Eye (tissue), 1 donor: ENCODE results near the gene AP1S3.
"Not testable (repeated sequence)": the region's sequence is repeated elsewhere in the genome, so short reads cannot be mapped to it uniquely, and the experiment has no call there.

Experiments
- DNase-seq: peaks from one replicate; pipeline ENCODE4 v3.0.0-alpha.2; 2015

The AP1S3 gene

GRCh38 chr2:223852281-223852795 is 15.0 kb upstream of the AP1S3 start:
- no peak for DNase-seq

GRCh38 chr2:223847410-223847809 is 10.0 kb upstream of the AP1S3 start:
- DNase-seq, result no peak

- peak; percentile 16 for DNase-seq
Observed at GRCh38 chr2:223846515-223846914, 9.1 kb upstream of the AP1S3 start.

- peak; percentile 57 for DNase-seq
Observed at GRCh38 chr2:223841436-223842190, 4.2 kb upstream of the AP1S3 start.

GRCh38 chr2:223835701-223836532 is 1.5 kb downstream of the AP1S3 start:
- no peak for DNase-seq

- no peak for DNase-seq
Observed at GRCh38 chr2:223834431-223834830, 3.0 kb downstream of the AP1S3 start.

GRCh38 chr2:223832241-223832903 is 5.0 kb downstream of the AP1S3 start:
- peak; percentile 18 for DNase-seq

GRCh38 chr2:223829128-223829527 is 8.3 kb downstream of the AP1S3 start:
- no peak for DNase-seq

GRCh38 chr2:223828314-223828713 is 9.1 kb downstream of the AP1S3 start:
- DNase-seq, result no peak

- no peak for DNase-seq
Observed at GRCh38 chr2:223826995-223827394, 10.4 kb downstream of the AP1S3 start.

- no peak for DNase-seq
Observed at GRCh38 chr2:223824301-223824700, 13.1 kb downstream of the AP1S3 start.

GRCh38 chr2:223822818-223823217 is 14.6 kb downstream of the AP1S3 start:
- no peak for DNase-seq

- DNase-seq, result no peak
Observed at GRCh38 chr2:223820549-223820948, 16.8 kb downstream of the AP1S3 start.

- no peak for DNase-seq
Observed at GRCh38 chr2:223819891-223820290, 17.5 kb downstream of the AP1S3 start.

- peak; percentile 67 for DNase-seq
Observed at GRCh38 chr2:223815884-223816570, 21.4 kb downstream of the AP1S3 start.

GRCh38 chr2:223815186-223815883 is 22.0 kb downstream of the AP1S3 start:
- peak; percentile 81 for DNase-seq

GRCh38 chr2:223814764-223815163 is 22.6 kb downstream of the AP1S3 start:
- DNase-seq, result not testable (repeated sequence)

- DNase-seq, result no peak
Observed at GRCh38 chr2:223813329-223813728, 24.1 kb downstream of the AP1S3 start.

- DNase-seq, result no peak
Observed at GRCh38 chr2:223811757-223812156, 25.6 kb downstream of the AP1S3 start.

GRCh38 chr2:223805008-223805407 is 32.4 kb downstream of the AP1S3 start:
- DNase-seq, result no peak

GRCh38 chr2:223801736-223802135 is 35.6 kb downstream of the AP1S3 start:
- DNase-seq, result no peak

GRCh38 chr2:223800908-223801307 is 36.5 kb downstream of the AP1S3 start:
- no peak for DNase-seq
